IMR-90 (cell line): Measurements from ENCODE around the gene THNSL1. TPM values are rescaled to one million over a fixed set of nuclear protein-coding genes. Genes with fewer than 3 reads are reported as not detected.

Source experiments
- ATAC-seq: fragments of 200-7000 bp; cut with Tn5 transposase; 2 replicates; pipeline ENCODE4 v1.9.1; 2020; ENCODE audit warnings: low read depth, mild to moderate bottlenecking, moderate library complexity
- BruUV-seq: library from RNA; stranded (reverse); fragments of 400-500 nt; replicated peaks from 2 replicates; lab custom pipeline; 2021; lab: Mats Ljungman, UMichigan
- CTCF ChIA-PET: fragments of 300-600 bp; formaldehyde crosslinking; extraction: SDS; loops from one replicate; lab custom pipeline; 2021; ENCODE audit warnings: antibody characterized with exemption; lab: Yijun Ruan, JAX
- POLR2A ChIA-PET: fragments of 300-600 bp; sonication (Branson Sonifier 250); formaldehyde crosslinking; loops from one replicate; lab custom pipeline; 2022; ENCODE audit warnings: antibody characterized with exemption; ENCODE audit not compliant: unreplicated experiment; lab: Charles Lee
- DNase-seq: peaks from one replicate; pipeline ENCODE4 v3.0.0; 2013
- H2AFZ ChIP-seq: replicated peaks from 2 replicates; pipeline ENCODE3; 2013; ENCODE audit warnings: low read length, mild to moderate bottlenecking; ENCODE audit not compliant: poor library complexity
- H2AK5ac ChIP-seq: 2 replicates; pipeline ENCODE4 v1.6.1; 2013; ENCODE audit warnings: low read depth, low read length, inconsistent platforms
- H2AK9ac ChIP-seq: replicated peaks from 2 replicates; pipeline ENCODE3; 2013; ENCODE audit warnings: mild to moderate bottlenecking, low read depth, low read length, moderate library complexity; ENCODE audit not compliant: poor library complexity
- H2BK120ac ChIP-seq: 2 replicates; pipeline ENCODE4 v1.6.1; 2013; ENCODE audit warnings: low read depth, low read length, inconsistent platforms
- H2BK15ac ChIP-seq: 3 replicates; pipeline ENCODE4 v1.6.1; 2013; ENCODE audit warnings: low read depth, low read length, inconsistent platforms
- H2BK20ac ChIP-seq: 2 replicates; pipeline ENCODE4 v1.6.1; 2013; ENCODE audit warnings: low read depth, mild to moderate bottlenecking, inconsistent platforms, low read length, moderate library complexity
- H2BK5ac ChIP-seq: 2 replicates; pipeline ENCODE4 v1.6.1; 2013; ENCODE audit warnings: mild to moderate bottlenecking, low read depth, low read length, inconsistent platforms; ENCODE audit not compliant: poor library complexity, severe bottlenecking
- H3K14ac ChIP-seq: replicated peaks from 2 replicates; pipeline ENCODE4 v1.6.1; 2013; ENCODE audit warnings: low read depth, low read length, inconsistent platforms
- H3K18ac ChIP-seq: 2 replicates; pipeline ENCODE4 v1.6.1; 2013; ENCODE audit warnings: low read depth, low read length, control low read depth
- H3K23ac ChIP-seq: 2 replicates; pipeline ENCODE4 v1.6.1; 2013; ENCODE audit warnings: low read depth, low read length, inconsistent platforms
- H3K27ac ChIP-seq: 2 replicates; pipeline ENCODE4 v1.5.1; 2013; ENCODE audit warnings: mild to moderate bottlenecking, control low read depth, low read length; ENCODE audit not compliant: insufficient read depth
- H3K27me3 ChIP-seq: 2 replicates; pipeline ENCODE4 v1.6.1; 2013; ENCODE audit warnings: low read length; ENCODE audit not compliant: control insufficient read depth, insufficient read depth
- H3K36me3 ChIP-seq: 2 replicates; pipeline ENCODE4 v1.6.1; 2013; ENCODE audit warnings: low read length, mixed read lengths; ENCODE audit not compliant: control insufficient read depth, insufficient read depth
- H3K4ac ChIP-seq: 2 replicates; pipeline ENCODE4 v1.6.1; 2013; ENCODE audit warnings: low read depth, low read length, inconsistent platforms
- H3K4me1 ChIP-seq: 2 replicates; pipeline ENCODE4 v1.6.1; 2013; ENCODE audit warnings: low read length, mixed read lengths; ENCODE audit not compliant: control insufficient read depth, insufficient read depth
- H3K4me2 ChIP-seq: 2 replicates; pipeline ENCODE4 v1.6.1; 2013; ENCODE audit warnings: low read depth, mild to moderate bottlenecking, control low read depth, low read length, moderate library complexity
- H3K4me3 ChIP-seq: 2 replicates; pipeline ENCODE4 v1.5.1; 2013; ENCODE audit warnings: low read depth, mild to moderate bottlenecking, control low read depth, low read length, moderate library complexity; ENCODE audit not compliant: insufficient read depth
- H3K56ac ChIP-seq: 2 replicates; pipeline ENCODE4 v1.6.1; 2013; ENCODE audit warnings: low read length, inconsistent platforms; ENCODE audit not compliant: insufficient read depth; ENCODE audit errors: extremely low read depth
- H3K79me1 ChIP-seq, 2 experiments: 2 replicates each; pipeline ENCODE4 v1.6.1; 2013; ENCODE audit warnings: low read length in 2 of 2, inconsistent platforms in 1 of 2, low read depth in 1 of 2
- H3K9ac ChIP-seq: 2 replicates; pipeline ENCODE4 v1.6.1; 2013; ENCODE audit warnings: low read depth, low read length, control low read depth
- H3K9me1 ChIP-seq: 2 replicates; pipeline ENCODE4 v1.6.1; 2013; ENCODE audit warnings: low read length, inconsistent platforms; ENCODE audit not compliant: insufficient read depth
- H3K9me3 ChIP-seq: 2 replicates; pipeline ENCODE4 v1.6.1; 2013; ENCODE audit warnings: low read length; ENCODE audit not compliant: control insufficient read depth, insufficient read depth
- H4K20me1 ChIP-seq: 2 replicates; pipeline ENCODE4 v1.6.1; 2013; ENCODE audit warnings: low read length, inconsistent platforms; ENCODE audit not compliant: insufficient read depth
- H4K5ac ChIP-seq: 2 replicates; pipeline ENCODE4 v1.6.1; 2013; ENCODE audit warnings: mild to moderate bottlenecking, low read depth, low read length, control low read depth
- H4K8ac ChIP-seq, 2 experiments: 2 replicates each; pipeline ENCODE4 v1.6.1; 2013; ENCODE audit warnings: low read depth in 2 of 2, low read length in 2 of 2, control low read depth in 1 of 2, inconsistent platforms in 1 of 2
- H4K91ac ChIP-seq: 2 replicates; pipeline ENCODE4 v1.6.1; 2013; ENCODE audit warnings: low read depth, low read length, inconsistent platforms; ENCODE audit not compliant: insufficient read depth
- BHLHE40 ChIP-seq: fragments of 150-350 bp; IDR thresholded peaks from 2 replicates; pipeline ENCODE4 v1.6.1; 2016; ENCODE audit warnings: mild to moderate bottlenecking, low read depth, low read length
- CEBPB ChIP-seq: IDR thresholded peaks from 2 replicates; pipeline ENCODE4 v1.6.1; 2012; ENCODE audit warnings: low read depth, low read length, improper control_type of control experiment
- CHD1 ChIP-seq: IDR thresholded peaks from 2 replicates; pipeline ENCODE4 v1.6.1; 2012; ENCODE audit warnings: low read depth, low read length, improper control_type of control experiment
- CTCF ChIP-seq: conservative IDR thresholded peaks from 2 replicates; pipeline ENCODE4 v1.5.1; 2012; ENCODE audit warnings: mild to moderate bottlenecking, low read depth, low read length, improper control_type of control experiment
- ELK1 ChIP-seq: fragments of 150-350 bp; IDR thresholded peaks from 2 replicates; pipeline ENCODE4 v1.6.1; 2016; ENCODE audit warnings: low read depth, mild to moderate bottlenecking, low read length, moderate library complexity, borderline replicate concordance
- FOS ChIP-seq: fragments of 150-350 bp; IDR thresholded peaks from 2 replicates; pipeline ENCODE4 v1.6.1; 2016; ENCODE audit warnings: low read depth, low read length
- MAFK ChIP-seq: IDR thresholded peaks from 2 replicates; pipeline ENCODE4 v1.6.1; 2012; ENCODE audit warnings: low read depth, low read length, improper control_type of control experiment
- MAZ ChIP-seq: IDR thresholded peaks from 2 replicates; pipeline ENCODE4 v1.6.1; 2012; ENCODE audit warnings: low read depth, mild to moderate bottlenecking, low read length, improper control_type of control experiment, moderate library complexity, borderline replicate concordance
- MXI1 ChIP-seq: IDR thresholded peaks from 2 replicates; pipeline ENCODE4 v1.6.1; 2012; ENCODE audit warnings: low read depth, mild to moderate bottlenecking, low read length, moderate library complexity, borderline replicate concordance
- NFE2L2 ChIP-seq: fragments of 150-350 bp; IDR thresholded peaks from 2 replicates; pipeline ENCODE4 v1.6.1; 2016; ENCODE audit warnings: low read depth, mild to moderate bottlenecking, low read length
- POLR2A ChIP-seq: IDR thresholded peaks from 2 replicates; pipeline ENCODE4 v1.6.1; 2012; ENCODE audit warnings: mild to moderate bottlenecking, low read depth, low read length
- RAD21 ChIP-seq: IDR thresholded peaks from 2 replicates; pipeline ENCODE4 v1.6.1; 2012; ENCODE audit warnings: low read length, improper control_type of control experiment
- RCOR1 ChIP-seq: IDR thresholded peaks from 2 replicates; pipeline ENCODE4 v1.6.1; 2012; ENCODE audit warnings: mild to moderate bottlenecking, low read length, improper control_type of control experiment; ENCODE audit not compliant: insufficient replicate concordance
- RFX5 ChIP-seq: IDR thresholded peaks from 2 replicates; pipeline ENCODE4 v1.8.0; 2012; ENCODE audit warnings: low read depth, mild to moderate bottlenecking, low read length, moderate library complexity
- SMC3 ChIP-seq: fragments of 150-350 bp; IDR thresholded peaks from 2 replicates; pipeline ENCODE4 v1.6.1; 2016; ENCODE audit warnings: low read depth, mild to moderate bottlenecking, antibody characterized with exemption, low read length, moderate library complexity
- WGBS, 2 experiments: methylation state at CpG; one replicate each; pipeline versions ENCODE4 v1.1.5 to v1.1.7; 2013; ENCODE audit warnings: missing lambda C conversion rate in 2 of 2; ENCODE audit not compliant: insufficient read length in 1 of 2; ENCODE audit errors: extremely low coverage in 2 of 2; 5-methylcytosine and 5-hydroxymethylcytosine counted together
- dilution Hi-C: fragments of 300-500 bp; cut with HindIII; formaldehyde crosslinking; loops from one replicate; pipeline ENCODE4 v1.14.3; 2018; ENCODE audit warnings: low sequenced_read_pairs; ENCODE audit not compliant: unreplicated experiment
- in situ Hi-C: fragments of 300-500 bp; cut with MboI; formaldehyde crosslinking; loops from 3 replicates; pipeline ENCODE4 v1.14.3; 2019; ENCODE audit warnings: low sequenced_read_pairs, inconsistent platforms, mixed read lengths
- intact Hi-C: fragments of 100-400 bp; cut with micrococcal nuclease; formaldehyde crosslinking; loops from 2 replicates; pipeline ENCODE4 v1.10.0; 2022
- polyA plus RNA-seq, 3 experiments: library from polyadenylated mRNA; depleted of rRNA; stranded (reverse); fragments of >200 nt; gene quantifications; 2 replicates each; pipeline ENCODE4 v1.2.3, GENCODE V29; 2012; ENCODE audit warnings: low replicate concordance in 1 of 3
- total RNA-seq: library from RNA; depleted of rRNA; stranded (reverse); fragments of >200 nt; gene quantifications from 2 replicates; pipeline ENCODE4 v1.2.3, GENCODE V29; 2012
- TF ChIP-seq, protein P1 (sequence below): fragments of 150-350 bp; IDR thresholded peaks from 2 replicates; pipeline ENCODE4 v1.6.1; 2017; ENCODE audit warnings: mild to moderate bottlenecking, antibody characterized with exemption, low read length, low read depth

THNSL1 gene
- total and polyA plus RNA-seq, 2 of the 4 experiments (the other 2 are of a cell fraction), result 1.3 to 2.0 TPM

DNA sequence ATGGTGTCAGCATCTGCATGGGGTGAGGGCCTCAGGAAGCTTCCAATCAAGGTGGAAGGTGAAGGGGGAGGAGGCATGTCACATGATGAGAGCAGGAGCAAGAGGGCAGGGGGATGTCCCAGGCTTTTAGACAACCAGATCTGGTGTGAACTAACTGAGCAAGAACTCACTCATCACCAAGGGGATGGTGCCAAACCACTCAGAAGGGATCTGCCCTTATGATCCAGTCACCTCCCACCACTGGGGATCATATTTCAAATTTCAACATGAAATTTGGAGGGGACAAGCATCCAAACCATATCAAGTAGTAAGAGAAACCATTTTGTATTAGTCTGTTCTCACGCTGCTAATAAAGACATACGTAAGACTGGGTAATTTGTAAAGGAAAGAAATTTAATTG lies 33.6 kb downstream of the THNSL1 start:
- H4K5ac ChIP-seq, result no peak overlapping the region
- no peaks in the 10 kb centered on the region for H4K20me1 ChIP-seq
- TF ChIP-seq, protein P1, sequence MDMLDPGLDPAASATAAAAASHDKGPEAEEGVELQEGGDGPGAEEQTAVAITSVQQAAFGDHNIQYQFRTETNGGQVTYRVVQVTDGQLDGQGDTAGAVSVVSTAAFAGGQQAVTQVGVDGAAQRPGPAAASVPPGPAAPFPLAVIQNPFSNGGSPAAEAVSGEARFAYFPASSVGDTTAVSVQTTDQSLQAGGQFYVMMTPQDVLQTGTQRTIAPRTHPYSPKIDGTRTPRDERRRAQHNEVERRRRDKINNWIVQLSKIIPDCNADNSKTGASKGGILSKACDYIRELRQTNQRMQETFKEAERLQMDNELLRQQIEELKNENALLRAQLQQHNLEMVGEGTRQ, result no peak
- TF ChIP-seq POLR2A, result no peak
- TF ChIP-seq RFX5, result no peak
- TF ChIP-seq NFE2L2, result no peak
- TF ChIP-seq MAZ, result no peak
- no peak for TF ChIP-seq MXI1
- TF ChIP-seq CEBPB, result no peak
- no peak for TF ChIP-seq RCOR1
- TF ChIP-seq SMC3, result no peak
- no peak for TF ChIP-seq ELK1
- no peak for TF ChIP-seq BHLHE40
- no peak for TF ChIP-seq MAFK
- no peak for TF ChIP-seq CHD1
- TF ChIP-seq CTCF, result no peak
- TF ChIP-seq FOS, result no peak
- TF ChIP-seq RAD21, result no peak
- no peak overlapping the region for H2AK9ac ChIP-seq
- H3K23ac ChIP-seq, result no peak overlapping the region
- no peak overlapping the region for H3K14ac ChIP-seq
- H2AK5ac ChIP-seq, result no peak overlapping the region
- no peak overlapping the region for H4K8ac ChIP-seq
- no peak overlapping the region for H3K9ac ChIP-seq
- H3K27me3 ChIP-seq, result peaks cover 12% of the 10 kb centered on the region
- H3K27ac ChIP-seq, result no peak overlapping the region
- no peak overlapping the region for H2BK15ac ChIP-seq
- H3K9me3 ChIP-seq, result peaks cover 3% of the 10 kb centered on the region
- intact Hi-C loops, result no loop called here
- WGBS, 2 experiments, result no CpG with 5 or more reads among the region's 2 CpGs
- ChIA-PET CTCF (interaction anchor here (0.7 kb wide), 1 partner anchor 400 kb away, joined by 3 read pairs; no protein-coding TSS in a partner anchor), POLR2A (no interaction called here)
- H3K18ac ChIP-seq, result no peak overlapping the region
- no peak overlapping the region for H4K91ac ChIP-seq
- H2AFZ ChIP-seq, result no peak overlapping the region
- BruUV-seq, result no TSS peak
- H3K79me1 ChIP-seq, result no peaks in the 10 kb centered on the region
- no peak overlapping the region for H3K4me3 ChIP-seq
- H3K56ac ChIP-seq, result no peak overlapping the region
- in situ Hi-C loops, result no loop called here
- H2BK20ac ChIP-seq, result no peak overlapping the region
- no peak overlapping the region for H2BK120ac ChIP-seq
- no peaks in the 10 kb centered on the region for H3K9me1 ChIP-seq
- H3K36me3 ChIP-seq, result no peaks in the 10 kb centered on the region
- no peak overlapping the region for H3K4ac ChIP-seq
- no peak overlapping the region for H3K4me2 ChIP-seq
- DNase-seq (no peak), ATAC-seq (no peak)
- no peaks in the 10 kb centered on the region for H3K4me1 ChIP-seq
- no peak overlapping the region for H2BK5ac ChIP-seq
- dilution Hi-C loops, result no loop called here
